CD4-positive, alpha-beta T cell treated with Interleukin-21 for 1 hour (primary cell): Measurements from ENCODE around the gene HEXD.

Experiments
- DNase-seq: peaks from one replicate; pipeline ENCODE4 v3.0.0-alpha.2; 2020

The HEXD gene

GRCh38 chr17:82382933-82383255 is 35.3 kb upstream of the HEXD start:
- no peak for DNase-seq

- DNase-seq, result no peak
Observed at GRCh38 chr17:82383411-82383810, 34.7 kb upstream of the HEXD start.

GRCh38 chr17:82384051-82384729 is 34.0 kb upstream of the HEXD start:
- DNase-seq, result no peak

- DNase-seq, result no peak
Observed at GRCh38 chr17:82384730-82385481, 33.2 kb upstream of the HEXD start.

- DNase-seq, result no peak
Observed at GRCh38 chr17:82385559-82386254, 32.4 kb upstream of the HEXD start.

GRCh38 chr17:82386255-82386831 is 31.8 kb upstream of the HEXD start:
- DNase-seq, result no peak

GRCh38 chr17:82386881-82387704 is 31.1 kb upstream of the HEXD start:
- DNase-seq, result no peak

- DNase-seq, result no peak
Observed at GRCh38 chr17:82387705-82388106, 30.4 kb upstream of the HEXD start.

- no peak for DNase-seq
Observed at GRCh38 chr17:82388223-82388921, 29.8 kb upstream of the HEXD start.

- DNase-seq, result no peak
Observed at GRCh38 chr17:82388922-82389283, 29.2 kb upstream of the HEXD start.

GRCh38 chr17:82389379-82389778 is 28.8 kb upstream of the HEXD start:
- DNase-seq, result no peak

- no peak for DNase-seq
Observed at GRCh38 chr17:82390015-82390859, 27.9 kb upstream of the HEXD start.

- DNase-seq, result no peak
Observed at GRCh38 chr17:82390860-82391435, 27.2 kb upstream of the HEXD start.

- no peak for DNase-seq
Observed at GRCh38 chr17:82391496-82392066, 26.6 kb upstream of the HEXD start.

- no peak for DNase-seq
Observed at GRCh38 chr17:82392209-82392920, 25.8 kb upstream of the HEXD start.

GRCh38 chr17:82392941-82393340 is 25.2 kb upstream of the HEXD start:
- no peak for DNase-seq

- DNase-seq, result no peak
Observed at GRCh38 chr17:82394278-82394677, 23.9 kb upstream of the HEXD start.

- no peak for DNase-seq
Observed at GRCh38 chr17:82396601-82397435, 21.3 kb upstream of the HEXD start.
